HEK293T (cell line): ENCODE data around the gene SLC17A7.

Experiments used
- CTCF ChIA-PET: fragments of 350-600 bp; formaldehyde crosslinking; extraction: SDS; loops from one replicate; lab custom pipeline; 2021; ENCODE audit warnings: antibody characterized with exemption, inconsistent platforms; lab: Yijun Ruan, JAX
- POLR2A ChIA-PET: fragments of 350-600 bp; formaldehyde crosslinking; extraction: SDS; loops from one replicate; lab custom pipeline; 2020; ENCODE audit warnings: antibody characterized with exemption, inconsistent platforms; lab: Yijun Ruan, JAX
- DNase-seq: peaks from one replicate; pipeline ENCODE4 v3.0.0; 2012; ENCODE audit warnings: mixed read lengths; ENCODE audit errors: extremely low spot score
- ARNT ChIP-seq: fragments of 450-650 bp; IDR thresholded peaks from 2 replicates; pipeline ENCODE4 v1.6.1; 2017; ENCODE audit warnings: mild to moderate bottlenecking
- BHLHE40 ChIP-seq: fragments of 450-650 bp; IDR thresholded peaks from 2 replicates; pipeline ENCODE4 v1.6.1; 2016; ENCODE audit warnings: mild to moderate bottlenecking, moderate library complexity, borderline replicate concordance
- CTBP1 ChIP-seq: fragments of 450-650 bp; IDR thresholded peaks from 2 replicates; pipeline ENCODE4 v1.6.1; 2016; ENCODE audit warnings: borderline replicate concordance
- ELF4 ChIP-seq: fragments of 450-650 bp; IDR thresholded peaks from 2 replicates; pipeline ENCODE4 v1.6.1; 2017; ENCODE audit warnings: antibody characterized with exemption
- FOXA1 ChIP-seq: fragments of 450-650 bp; IDR thresholded peaks from 2 replicates; pipeline ENCODE4 v1.6.1; 2016; ENCODE audit warnings: mild to moderate bottlenecking
- FOXK2 ChIP-seq: fragments of 450-650 bp; IDR thresholded peaks from 2 replicates; pipeline ENCODE4 v1.6.1; 2016; ENCODE audit warnings: mild to moderate bottlenecking
- FOXM1 ChIP-seq: fragments of 450-650 bp; IDR thresholded peaks from 2 replicates; pipeline ENCODE4 v1.6.1; 2017; ENCODE audit warnings: mild to moderate bottlenecking, borderline replicate concordance
- HDGF ChIP-seq: fragments of 450-650 bp; IDR thresholded peaks from 2 replicates; pipeline ENCODE4 v1.6.1; 2017; ENCODE audit warnings: antibody characterized with exemption, borderline replicate concordance
- L3MBTL2 ChIP-seq: fragments of 450-650 bp; conservative IDR thresholded peaks from 2 replicates; pipeline ENCODE4 v1.6.1; 2016; ENCODE audit warnings: mild to moderate bottlenecking
- LEF1 ChIP-seq: fragments of 450-650 bp; IDR thresholded peaks from 2 replicates; pipeline ENCODE4 v1.6.1; 2017; ENCODE audit warnings: mild to moderate bottlenecking, borderline replicate concordance
- NFRKB ChIP-seq: fragments of 450-650 bp; IDR thresholded peaks from 2 replicates; pipeline ENCODE4 v1.6.1; 2016; ENCODE audit warnings: mild to moderate bottlenecking, moderate library complexity
- PKNOX1 ChIP-seq: fragments of 450-650 bp; IDR thresholded peaks from 2 replicates; pipeline ENCODE4 v1.6.1; 2016
- SP1 ChIP-seq: fragments of 450-650 bp; IDR thresholded peaks from 2 replicates; pipeline ENCODE4 v1.6.1; 2017
- SUZ12 ChIP-seq: fragments of 450-650 bp; IDR thresholded peaks from 2 replicates; pipeline ENCODE4 v1.6.1; 2016; ENCODE audit warnings: mild to moderate bottlenecking
- TARDBP ChIP-seq: fragments of 450-650 bp; IDR thresholded peaks from 2 replicates; pipeline ENCODE4 v1.6.1; 2016
- ZNF384 ChIP-seq: fragments of 450-650 bp; IDR thresholded peaks from 2 replicates; pipeline ENCODE4 v1.6.1; 2016

SLC17A7 gene

GRCh38 chr19:49387936-49388372 lies 53.4 kb downstream of the SLC17A7 start, which contains the start of gene KASH5:
Gene KASH5 (plus strand): TSS chr19:49388249. CDS start chr19:49390884, 2,635 bp downstream.
- no peak for DNase-seq
- TF ChIP-seq ZNF384: no peak
- TF ChIP-seq FOXK2: no peak
- no peak for TF ChIP-seq LEF1
- no peak for TF ChIP-seq ELF4
- TF ChIP-seq L3MBTL2: no peak
- TF ChIP-seq PKNOX1: no peak
- no peak for TF ChIP-seq FOXM1
- no peak for TF ChIP-seq ARNT
- no peak for TF ChIP-seq SUZ12
- TF ChIP-seq NFRKB: no peak
- no peak for TF ChIP-seq CTBP1
- no peak for TF ChIP-seq BHLHE40
- no peak for TF ChIP-seq HDGF
- ChIA-PET POLR2A (no interaction called here), CTCF (no interaction called here)

GRCh38 chr19:49383599-49383998 lies 57.7 kb downstream of the SLC17A7 start:
- ChIA-PET POLR2A (interaction anchor here (1.2 kb wide), 1 partner anchor 69 kb away, joined by 4 read pairs; the partner anchor contains the start of gene ALDH16A1), CTCF (no interaction called here)
- no peak for DNase-seq
- TF ChIP-seq ELF4: no peak
- TF ChIP-seq ARNT: no peak
- TF ChIP-seq FOXK2: no peak
- no peak for TF ChIP-seq CTBP1
- TF ChIP-seq PKNOX1: no peak

DNA sequence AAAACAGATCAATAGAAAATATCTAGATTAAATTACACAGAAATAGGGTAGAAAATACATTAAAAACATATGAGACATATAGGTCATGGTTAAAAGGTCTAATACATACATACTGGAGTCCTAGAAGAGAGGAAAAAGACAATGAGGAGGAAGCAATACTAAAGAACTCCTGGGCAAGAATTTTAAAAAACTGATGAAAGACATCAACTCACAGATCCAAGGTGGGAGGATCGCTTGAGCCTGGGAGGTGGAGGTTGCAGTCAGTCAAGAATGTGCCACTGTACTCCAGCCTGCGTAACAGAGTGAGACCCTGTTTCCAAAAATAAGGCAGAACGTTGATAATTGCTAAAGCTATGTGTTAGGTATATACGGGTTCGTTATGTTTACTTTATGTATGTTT lies 58.7 kb downstream of the SLC17A7 start:
- POLR2A ChIA-PET: no interaction called here
- CTCF ChIA-PET: no interaction called here
- no peak for DNase-seq
- no peak for TF ChIP-seq SUZ12
- TF ChIP-seq SP1: no peak
- TF ChIP-seq HDGF: no peak
- no peak for TF ChIP-seq ZNF384
- no peak for TF ChIP-seq LEF1
- no peak for TF ChIP-seq NFRKB
- no peak for TF ChIP-seq PKNOX1

GRCh38 chr19:49380391-49380790 lies 60.9 kb downstream of the SLC17A7 start:
- DNase-seq: no peak
- CTCF ChIA-PET: interaction anchor here (0.6 kb wide), 1 partner anchor 31 kb away, joined by 3 read pairs; no protein-coding TSS in a partner anchor
- POLR2A ChIA-PET: no interaction called here
- TF ChIP-seq SUZ12 (no peak), PKNOX1 (no peak), ARNT (no peak), ELF4 (no peak), FOXK2 (no peak), L3MBTL2 (no peak), SP1 (no peak), BHLHE40 (no peak), FOXA1 (no peak), FOXM1 (no peak), ZNF384 (no peak), LEF1 (no peak), CTBP1 (no peak), TARDBP (no peak)
